Glutamatergic neuron (in vitro differentiated cells): Measurements from ENCODE around the gene CCDC50. TPM values are rescaled to one million over a fixed set of nuclear protein-coding genes. Genes with fewer than 3 reads are reported as not detected.
A peak's percentile ranks its signal among the peaks of the same experiment; 100 is the strongest.

Source experiments
- DNase-seq: peaks from one replicate; pipeline ENCODE4 v3.0.0; 2022
- H3K27ac Mint-ChIP-seq: one replicate; pipeline ENCODE4 v1.8.0; 2020; ENCODE audit warnings: mild to moderate bottlenecking, mixed read lengths, inconsistent platforms; ENCODE audit not compliant: unreplicated experiment
- H3K27me3 Mint-ChIP-seq: one replicate; pipeline ENCODE4 v1.8.0; 2020; ENCODE audit warnings: mild to moderate bottlenecking, moderate library complexity, mixed read lengths, inconsistent platforms; ENCODE audit not compliant: unreplicated experiment
- H3K36me3 Mint-ChIP-seq: one replicate; pipeline ENCODE4 v1.8.0; 2020; ENCODE audit warnings: mild to moderate bottlenecking, mixed read lengths, inconsistent platforms; ENCODE audit not compliant: unreplicated experiment
- H3K4me1 Mint-ChIP-seq: one replicate; pipeline ENCODE4 v1.8.0; 2020; ENCODE audit warnings: mild to moderate bottlenecking, low read depth, mixed read lengths, inconsistent platforms; ENCODE audit not compliant: unreplicated experiment
- H3K4me3 Mint-ChIP-seq: one replicate; pipeline ENCODE4 v1.8.0; 2020; ENCODE audit warnings: mild to moderate bottlenecking, mixed read lengths, inconsistent platforms; ENCODE audit not compliant: unreplicated experiment
- H3K9me3 Mint-ChIP-seq: one replicate; pipeline ENCODE4 v1.8.0; 2020; ENCODE audit warnings: mild to moderate bottlenecking, moderate library complexity, mixed read lengths, inconsistent platforms; ENCODE audit not compliant: unreplicated experiment
- total RNA-seq: library from RNA; stranded (reverse); fragmentation: NEBNext Ultra II Directional; extraction: Animal tissue kit (Norgen Biotek cat#: 25700); gene quantifications from one replicate; pipeline ENCODE4 v1.2.1, GENCODE V29; 2021; ENCODE audit not compliant: unreplicated experiment
- TF ChIP-seq, protein P1 (sequence below): fragments of 200-600 bp; sonication (generic); IDR thresholded peaks from one replicate; pipeline ENCODE4 v1.5.0; 2021; ENCODE audit not compliant: partially characterized antibody, unreplicated experiment

CCDC50 gene
- total RNA-seq, 1 donor from 2014 or later: 144 TPM

DNA sequence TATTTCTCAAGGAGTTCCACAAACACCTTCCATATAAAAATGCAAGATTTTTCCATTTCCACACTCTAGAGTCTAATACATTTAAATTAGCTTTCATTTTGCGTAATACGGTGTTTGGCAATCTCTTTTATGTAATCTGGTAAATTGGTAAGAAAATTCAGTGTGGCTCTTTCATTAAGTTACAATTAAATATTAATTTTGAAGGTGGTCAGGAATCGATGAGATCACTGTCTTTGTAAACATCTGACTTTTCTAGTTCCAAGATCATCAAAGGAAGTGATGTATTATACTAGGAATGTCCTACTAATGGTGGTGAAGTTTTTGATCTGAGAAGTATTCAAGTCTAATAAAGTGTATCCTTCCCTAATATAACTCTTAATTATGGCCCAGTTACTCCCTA, 2.2 kb downstream of the CCDC50 start:
- Mint-ChIP-seq H3K27ac (peak overlapping the region; percentile 99), H3K4me3 (peak overlapping the region; percentile 97), H3K27me3 (peaks cover 8% of the 10 kb centered on the region), H3K9me3 (peaks cover 15% of the 10 kb centered on the region), H3K36me3 (no peaks in the 10 kb centered on the region), H3K4me1 (peaks cover 36% of the 10 kb centered on the region)
- DNase-seq: no peak
- TF ChIP-seq, protein P1, sequence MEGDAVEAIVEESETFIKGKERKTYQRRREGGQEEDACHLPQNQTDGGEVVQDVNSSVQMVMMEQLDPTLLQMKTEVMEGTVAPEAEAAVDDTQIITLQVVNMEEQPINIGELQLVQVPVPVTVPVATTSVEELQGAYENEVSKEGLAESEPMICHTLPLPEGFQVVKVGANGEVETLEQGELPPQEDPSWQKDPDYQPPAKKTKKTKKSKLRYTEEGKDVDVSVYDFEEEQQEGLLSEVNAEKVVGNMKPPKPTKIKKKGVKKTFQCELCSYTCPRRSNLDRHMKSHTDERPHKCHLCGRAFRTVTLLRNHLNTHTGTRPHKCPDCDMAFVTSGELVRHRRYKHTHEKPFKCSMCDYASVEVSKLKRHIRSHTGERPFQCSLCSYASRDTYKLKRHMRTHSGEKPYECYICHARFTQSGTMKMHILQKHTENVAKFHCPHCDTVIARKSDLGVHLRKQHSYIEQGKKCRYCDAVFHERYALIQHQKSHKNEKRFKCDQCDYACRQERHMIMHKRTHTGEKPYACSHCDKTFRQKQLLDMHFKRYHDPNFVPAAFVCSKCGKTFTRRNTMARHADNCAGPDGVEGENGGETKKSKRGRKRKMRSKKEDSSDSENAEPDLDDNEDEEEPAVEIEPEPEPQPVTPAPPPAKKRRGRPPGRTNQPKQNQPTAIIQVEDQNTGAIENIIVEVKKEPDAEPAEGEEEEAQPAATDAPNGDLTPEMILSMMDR: no peak

DNA sequence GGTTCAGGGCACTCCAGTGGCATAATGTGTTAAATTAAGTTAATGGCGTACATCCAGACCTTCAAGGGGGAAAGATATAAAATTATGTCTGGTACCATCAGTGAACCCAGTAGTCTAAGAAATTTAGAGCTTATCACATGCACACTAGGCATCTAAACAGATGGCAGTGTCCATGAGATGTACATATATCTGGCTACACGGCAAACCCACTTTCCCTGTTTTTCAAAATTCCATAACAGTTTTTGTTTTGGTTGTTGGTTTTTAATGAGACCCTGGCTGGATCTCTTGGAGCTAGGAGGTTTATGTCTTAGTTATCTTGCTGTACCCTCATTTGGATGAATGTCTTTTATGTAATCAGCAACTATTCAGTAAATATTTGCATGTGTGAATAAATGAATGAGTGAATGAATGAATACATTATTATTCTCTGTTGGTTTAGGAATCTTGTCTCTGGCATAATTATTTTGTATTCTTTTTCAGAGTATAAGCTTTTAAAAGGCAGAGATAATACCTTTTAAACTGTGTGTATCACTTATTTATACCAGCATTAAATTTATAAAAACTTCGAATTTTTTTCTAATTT, 4.2 kb downstream of the CCDC50 start:
- Mint-ChIP-seq H3K36me3 (no peaks in the 10 kb centered on the region), H3K9me3 (peaks cover 14% of the 10 kb centered on the region), H3K4me1 (peaks cover 31% of the 10 kb centered on the region), H3K27ac (peak overlapping the region; percentile 18), H3K4me3 (peak overlapping the region; percentile 43), H3K27me3 (peaks cover 7% of the 10 kb centered on the region)
- DNase-seq: no peak
- TF ChIP-seq, protein P1: no peak

DNA sequence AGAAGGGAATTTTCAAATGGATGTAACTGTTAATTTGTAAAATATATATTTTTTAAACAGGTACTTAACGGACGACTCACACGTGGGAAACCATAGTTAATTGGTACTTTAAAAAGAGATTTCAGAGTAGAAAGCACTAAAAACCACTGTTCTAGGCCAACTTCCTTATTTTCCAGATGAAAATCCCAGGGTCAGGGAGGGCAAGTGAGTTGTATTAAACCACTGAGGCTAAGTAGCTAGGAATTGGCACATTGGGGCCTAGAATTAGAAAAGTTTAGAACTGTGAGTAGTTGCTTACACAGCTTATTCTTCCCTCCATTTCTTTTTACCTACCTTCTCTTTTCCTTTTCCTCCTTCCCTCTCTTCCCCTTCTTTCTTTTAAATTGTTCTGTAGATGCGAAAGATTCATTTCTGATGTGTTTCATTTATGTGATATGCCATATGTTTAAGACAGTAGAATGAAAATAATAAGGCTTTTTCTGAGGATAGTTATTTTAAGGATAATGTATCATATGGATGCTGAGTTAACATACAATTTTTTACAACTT, 5.2 kb downstream of the CCDC50 start:
- H3K9me3 Mint-ChIP-seq: peaks cover 9% of the 10 kb centered on the region
- TF ChIP-seq, protein P1: no peak
- H3K36me3 Mint-ChIP-seq: no peaks in the 10 kb centered on the region
- H3K4me1 Mint-ChIP-seq: peaks cover 28% of the 10 kb centered on the region
- H3K27me3 Mint-ChIP-seq: peaks cover 6% of the 10 kb centered on the region
- no peak for DNase-seq
- H3K4me3 Mint-ChIP-seq: no peak overlapping the region
- no peak overlapping the region for H3K27ac Mint-ChIP-seq

DNA sequence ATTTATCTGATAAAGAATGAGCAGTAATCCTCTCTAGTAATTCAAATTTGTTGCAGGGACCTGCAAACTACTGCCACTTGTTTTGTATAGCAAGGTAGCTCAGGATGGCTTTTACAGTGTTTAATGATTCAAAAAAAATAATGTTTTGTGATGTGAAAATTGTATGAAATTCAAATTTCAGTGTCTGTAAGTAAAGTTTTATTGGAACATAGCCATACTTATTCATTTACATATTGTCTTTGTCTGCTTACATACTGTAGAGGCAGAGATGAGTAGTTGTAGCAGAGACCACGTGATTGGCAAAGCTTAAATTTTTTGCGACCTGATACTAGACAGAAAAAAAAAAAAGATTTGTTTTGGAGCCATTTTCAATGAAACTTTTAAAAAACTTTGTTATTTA, 7.6 kb downstream of the CCDC50 start:
- Mint-ChIP-seq H3K27ac (no peak overlapping the region), H3K27me3 (no peaks in the 10 kb centered on the region), H3K4me1 (peaks cover 27% of the 10 kb centered on the region), H3K9me3 (no peaks in the 10 kb centered on the region), H3K4me3 (no peak overlapping the region), H3K36me3 (no peaks in the 10 kb centered on the region)
- no peak for DNase-seq
- TF ChIP-seq, protein P1: no peak

DNA sequence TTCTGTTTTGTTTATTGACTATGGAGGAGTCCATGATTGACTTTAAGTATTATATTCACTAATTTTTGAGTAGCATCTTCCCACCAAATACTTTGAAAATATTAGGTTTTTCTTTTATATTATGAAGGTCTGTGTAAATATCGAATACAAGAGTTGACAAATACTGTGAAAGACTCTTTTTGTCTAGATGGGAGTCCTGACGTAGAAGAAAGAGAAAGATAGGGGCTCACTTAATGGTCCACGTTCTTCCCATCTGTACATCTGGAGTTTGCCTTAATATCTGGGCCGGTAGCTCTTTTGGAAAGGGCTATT, 8.9 kb downstream of the CCDC50 start:
- H3K27ac Mint-ChIP-seq: no peak overlapping the region

More for the DNA sequence above, 8.9 kb downstream of the CCDC50 start:
- Mint-ChIP-seq H3K4me1 (peaks cover 24% of the 10 kb centered on the region), H3K9me3 (no peaks in the 10 kb centered on the region), H3K4me3 (no peak overlapping the region), H3K36me3 (no peaks in the 10 kb centered on the region), H3K27me3 (no peaks in the 10 kb centered on the region)
- no peak for DNase-seq
- TF ChIP-seq, protein P1: no peak
